Skeletal muscle tissue (tissue), 4 donors: Measurements from ENCODE around the gene FAM120A. TPM values are rescaled to one million over a fixed set of nuclear protein-coding genes. Genes with fewer than 3 reads are reported as not detected.
A peak's percentile ranks its signal among the peaks of the same experiment; 100 is the strongest.

Source experiments
- H3K27ac ChIP-seq: one replicate; pipeline ENCODE4 v1.7.0; 2013; ENCODE audit warnings: mild to moderate bottlenecking, low read depth, low read length, inconsistent platforms
- H3K27me3 ChIP-seq, 3 donors: one replicate each; pipeline ENCODE4 v1.7.0; 2013; ENCODE audit warnings: low read length in 3 of 3; ENCODE audit not compliant: control insufficient read depth in 3 of 3, insufficient read depth in 3 of 3
- H3K36me3 ChIP-seq, 3 donors: one replicate each; pipeline ENCODE4 v1.7.0; 2013; ENCODE audit warnings: low read length in 3 of 3; ENCODE audit not compliant: control insufficient read depth in 3 of 3, insufficient read depth in 3 of 3
- H3K4me1 ChIP-seq, 3 donors: one replicate each; pipeline ENCODE4 v1.7.0; 2013; ENCODE audit warnings: low read length in 3 of 3, mild to moderate bottlenecking in 3 of 3; ENCODE audit not compliant: control insufficient read depth in 3 of 3, insufficient read depth in 3 of 3
- H3K4me3 ChIP-seq, 3 donors: one replicate each; pipeline ENCODE4 v1.7.0; 2013; ENCODE audit warnings: low read length in 3 of 3
- H3K9ac ChIP-seq, 3 donors: one replicate each; pipeline ENCODE4 v1.7.0; 2013; ENCODE audit warnings: low read length in 3 of 3, mild to moderate bottlenecking in 3 of 3, moderate library complexity in 2 of 3, low read depth in 1 of 3
- H3K9me3 ChIP-seq, 3 donors: one replicate each; pipeline ENCODE4 v1.7.0; 2013; ENCODE audit warnings: low read length in 3 of 3; ENCODE audit not compliant: control insufficient read depth in 3 of 3
- total RNA-seq: library from RNA; depleted of rRNA; stranded (reverse); fragments of >200 nt; gene quantifications from one replicate; pipeline ENCODE4 v1.2.3, GENCODE V29; 2014
- donor health status: Osteomylitis.

FAM120A gene
- total RNA-seq, 1 donor from 2014 or later = 111 TPM

DNA sequence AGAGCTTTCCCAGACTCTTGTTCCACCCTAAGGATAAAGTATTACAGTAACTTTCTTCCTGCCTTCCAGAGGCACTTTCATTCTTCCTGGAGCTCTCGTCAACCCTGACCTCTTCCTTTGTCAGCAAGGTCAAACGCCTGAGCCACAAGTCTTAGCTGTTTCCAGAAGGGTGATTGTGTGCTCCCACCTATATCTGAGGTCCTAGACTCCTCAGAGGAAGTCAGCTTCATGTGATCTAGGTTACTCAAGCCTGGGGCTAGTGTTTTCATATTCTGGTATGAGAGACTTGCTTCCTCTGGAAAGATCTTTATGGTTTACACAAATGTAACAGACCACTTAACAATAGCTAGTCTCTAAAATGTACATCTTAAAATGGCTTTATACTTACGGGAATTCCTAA lies 5.4 kb upstream of the FAM120A start:
- Histone ChIP-seq H3K9me3 (no peaks in the 10 kb centered on the region), H3K27me3 (no peaks in the 10 kb centered on the region), H3K36me3 (peaks cover 14 to 31% (median 27%) of the 10 kb centered on the region in 3 donors), H3K27ac (no peak overlapping the region), H3K4me1 (peaks cover 9 to 12% (median 9%) of the 10 kb centered on the region in 3 donors), H3K4me3 (no peak overlapping the region), H3K9ac (no peak overlapping the region)

GRCh38 chr9:93447655-93448054 lies 3.8 kb upstream of the FAM120A start:
- H3K4me1 ChIP-seq = peaks cover 9 to 12% (median 9%) of the 10 kb centered on the region in 3 donors
- H3K9me3 ChIP-seq = no peaks in the 10 kb centered on the region
- H3K36me3 ChIP-seq = peaks cover 14 to 31% (median 27%) of the 10 kb centered on the region in 3 donors
- H3K9ac ChIP-seq = no peak overlapping the region
- H3K27ac ChIP-seq = no peak overlapping the region
- no peaks in the 10 kb centered on the region for H3K27me3 ChIP-seq
- no peak overlapping the region for H3K4me3 ChIP-seq

- Histone ChIP-seq H3K36me3 (peaks cover 12 to 18% (median 13%) of the 10 kb centered on the region in 3 donors), H3K27me3 (no peaks in the 10 kb centered on the region), H3K4me1 (peaks cover 14 to 41% (median 36%) of the 10 kb centered on the region in 3 donors), H3K4me3 (peak overlapping the region; percentile 87 to 94 (median 91)), H3K9me3 (no peaks in the 10 kb centered on the region), H3K9ac (peak overlapping the region; percentile 74 to 95 (median 93)), H3K27ac (peak overlapping the region; percentile 83)
Measured at GRCh38 chr9:93451849-93452709, 594 bp downstream of the FAM120A start.

DNA sequence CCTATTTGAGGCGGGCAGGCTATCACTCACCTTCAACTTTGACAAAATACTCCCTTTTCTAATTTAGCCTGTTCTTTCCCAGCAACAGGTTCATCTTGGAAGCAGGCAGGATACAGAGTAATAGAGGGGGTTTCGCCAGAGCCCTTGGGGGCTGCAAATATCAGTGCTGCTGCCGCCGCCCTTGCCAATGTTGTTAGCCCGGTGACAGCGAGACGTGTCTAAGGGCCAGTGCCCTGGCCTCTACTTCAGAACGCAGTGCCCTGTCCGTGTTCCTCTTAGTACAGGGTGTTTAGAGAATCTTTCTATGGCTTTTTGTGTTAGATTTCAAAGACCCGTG lies 1.2 kb downstream of the FAM120A start:
- Histone ChIP-seq H3K4me3 (peak overlapping the region; percentile 87 to 94 (median 91)), H3K36me3 (peaks cover 7 to 12% (median 9%) of the 10 kb centered on the region in 3 donors), H3K27me3 (no peaks in the 10 kb centered on the region), H3K9me3 (no peaks in the 10 kb centered on the region), H3K9ac (peak overlapping the region; percentile 74 to 95 (median 93)), H3K27ac (peak overlapping the region; percentile 83), H3K4me1 (peaks cover 14 to 41% (median 36%) of the 10 kb centered on the region in 3 donors)

DNA sequence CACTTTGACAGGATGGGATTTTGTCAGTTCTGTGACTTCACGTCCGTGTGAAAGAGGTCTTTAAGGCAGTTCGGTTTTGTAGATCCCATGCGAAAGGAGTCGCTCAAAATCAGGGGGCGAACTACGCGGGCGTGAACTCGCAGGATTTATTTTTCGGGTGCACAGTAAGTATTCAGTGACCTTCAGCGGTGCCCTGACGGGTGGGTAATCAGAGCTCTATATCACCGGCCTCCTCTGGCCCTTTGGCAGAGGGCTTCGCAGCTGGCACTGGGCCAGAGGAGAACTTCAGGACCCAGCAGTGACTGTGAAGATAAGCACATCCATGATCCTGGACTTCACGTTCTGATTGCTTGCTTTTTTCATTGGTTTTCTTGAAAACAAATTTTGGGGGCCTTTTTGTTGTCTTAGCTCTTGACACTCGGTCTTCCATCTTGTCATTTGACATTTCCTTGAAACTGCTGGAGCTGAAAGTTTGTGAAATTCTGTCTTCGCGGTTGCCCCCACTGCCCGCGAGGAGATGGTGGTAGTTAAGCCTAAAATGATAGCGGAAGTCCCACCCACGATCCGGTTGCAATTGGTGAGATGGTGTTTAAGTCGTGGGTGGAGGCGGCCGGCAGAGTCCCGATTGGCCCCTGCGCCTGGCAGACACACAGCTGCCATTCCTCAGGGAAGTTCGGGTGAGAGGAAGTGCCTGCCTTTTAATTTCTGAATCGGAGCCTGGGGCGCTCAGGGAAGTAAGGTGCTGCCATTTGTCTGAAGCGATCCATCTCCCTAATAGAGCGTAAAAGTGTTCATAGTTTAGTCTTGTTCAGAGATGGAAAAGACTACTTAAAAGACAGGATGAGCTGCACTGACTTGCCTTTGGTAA lies 1.8 kb downstream of the FAM120A start, which contains the start of gene FAM120AOS:
Gene FAM120AOS, minus strand, starts transcription at position 535 of the 868 bp plus-strand sequence. CDS start 872 bp downstream, outside the sequence.
- H3K9me3 ChIP-seq = no peaks in the 10 kb centered on the region
- peaks cover 14 to 46% (median 37%) of the 10 kb centered on the region in 3 donors for H3K4me1 ChIP-seq
- peak within 1 kb of the TSS; percentile 83 for H3K27ac ChIP-seq
- no peaks in the 10 kb centered on the region for H3K27me3 ChIP-seq
- peak within 1 kb of the TSS; percentile 87 to 94 (median 91) for H3K4me3 ChIP-seq
- H3K9ac ChIP-seq = peak within 1 kb of the TSS; percentile 74 to 95 (median 93)
- peaks cover under 1 to 7% (median 4%) of the 10 kb centered on the region in 3 donors for H3K36me3 ChIP-seq

- Histone ChIP-seq H3K9ac (no peak overlapping the region), H3K36me3 (peaks cover 0 to 4% (median 0%) of the 10 kb centered on the region in 3 donors), H3K9me3 (no peaks in the 10 kb centered on the region), H3K27ac (no peak overlapping the region), H3K27me3 (no peaks in the 10 kb centered on the region), H3K4me1 (peaks cover 18 to 49% (median 43%) of the 10 kb centered on the region in 3 donors), H3K4me3 (no peak overlapping the region)
Measured at GRCh38 chr9:93456022-93456421, 4.5 kb downstream of the FAM120A start.

DNA sequence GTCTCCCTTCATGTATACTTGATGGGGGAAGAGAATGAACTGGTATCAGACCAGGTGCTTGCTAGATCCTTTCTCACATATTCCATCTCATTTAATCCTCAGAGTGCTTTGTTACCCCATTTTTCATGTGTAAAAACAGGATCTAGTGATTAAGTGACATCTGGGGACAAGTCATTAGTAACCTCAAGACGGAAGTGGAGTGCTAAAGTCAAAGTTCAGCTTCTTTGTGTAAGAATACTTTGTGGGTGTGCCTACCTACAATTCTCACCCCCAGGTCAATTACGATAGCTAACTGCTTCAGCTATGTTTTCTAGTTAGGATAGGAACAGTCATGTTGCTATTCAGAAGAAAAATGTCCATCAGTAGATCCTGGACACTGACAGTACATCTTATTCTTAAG lies 5.0 kb downstream of the FAM120A start:
- Histone ChIP-seq H3K4me3 (no peak overlapping the region), H3K36me3 (peaks cover 0 to 4% (median 0%) of the 10 kb centered on the region in 3 donors), H3K9me3 (no peaks in the 10 kb centered on the region), H3K4me1 (peaks cover 18 to 48% (median 43%) of the 10 kb centered on the region in 3 donors), H3K27ac (no peak overlapping the region), H3K9ac (no peak overlapping the region), H3K27me3 (no peaks in the 10 kb centered on the region)

- H3K36me3 ChIP-seq = peaks cover 0 to 4% (median 0%) of the 10 kb centered on the region in 3 donors
- no peak overlapping the region for H3K4me3 ChIP-seq
- peaks cover 18 to 48% (median 43%) of the 10 kb centered on the region in 3 donors for H3K4me1 ChIP-seq
- no peaks in the 10 kb centered on the region for H3K27me3 ChIP-seq
- H3K9ac ChIP-seq = no peak overlapping the region
- no peaks in the 10 kb centered on the region for H3K9me3 ChIP-seq
- H3K27ac ChIP-seq = no peak overlapping the region
Measured at GRCh38 chr9:93457006-93457405, 5.5 kb downstream of the FAM120A start.

GRCh38 chr9:93458712-93459111 lies 7.2 kb downstream of the FAM120A start:
- H3K9ac ChIP-seq = no peak overlapping the region
- H3K4me1 ChIP-seq = peaks cover 18 to 45% (median 38%) of the 10 kb centered on the region in 3 donors

More at GRCh38 chr9:93458712-93459111, 7.2 kb downstream of the FAM120A start:
- H3K27me3 ChIP-seq = no peaks in the 10 kb centered on the region
- H3K27ac ChIP-seq = no peak overlapping the region
- H3K9me3 ChIP-seq = no peaks in the 10 kb centered on the region
- no peak overlapping the region for H3K4me3 ChIP-seq
- no peaks in the 10 kb centered on the region for H3K36me3 ChIP-seq
